Esophagus squamous epithelium (tissue), 5 donors: ENCODE data around the gene CYB5R4. TPM values are rescaled to one million over a fixed set of nuclear protein-coding genes. Genes with fewer than 3 reads are reported as not detected.
"Not testable (repeated sequence)": the region's sequence is repeated elsewhere in the genome, so short reads cannot be mapped to it uniquely, and the experiment has no call there.

Experiments
- DNase-seq: peaks from one replicate; lab custom pipeline; 2025; lab: John Stamatoyannopoulos, UW
- H3K27ac ChIP-seq, 4 donors: fragments of 200-600 bp; sonication (generic); one replicate each; pipeline ENCODE4 v1.5.1; 2016 to 2019; ENCODE audit warnings: mild to moderate bottlenecking in 1 of 4
- H3K27me3 ChIP-seq, 4 donors: fragments of 200-600 bp; sonication (generic); 1 replicate in 3 of 4; 2 replicates in 1 of 4; pipeline versions ENCODE4 v1.5.1 to v1.6.0; 2017 to 2021; ENCODE audit warnings: antibody characterized with exemption in 1 of 4
- H3K36me3 ChIP-seq, 3 donors: fragments of 200-600 bp; sonication (generic); one replicate each; pipeline ENCODE4 v1.5.1; 2016 to 2019
- H3K4me1 ChIP-seq, 3 donors: fragments of 200-600 bp; sonication (generic); one replicate each; pipeline ENCODE4 v1.5.1; 2017 to 2019
- H3K4me3 ChIP-seq, 4 donors: fragments of 200-600 bp; sonication (generic); 1 replicate in 3 of 4; 2 replicates in 1 of 4; pipeline ENCODE4 v1.5.1; 2016 to 2019; ENCODE audit warnings: mild to moderate bottlenecking in 2 of 4, moderate library complexity in 1 of 4
- H3K9me3 ChIP-seq, 3 donors: fragments of 200-600 bp; sonication (generic); one replicate each; pipeline ENCODE4 v1.5.1; 2016 to 2019
- POLR2A ChIP-seq, 4 donors: fragments of 450-650 bp; IDR thresholded peaks; one replicate each; pipeline ENCODE4 v1.6.1; 2017; ENCODE audit warnings: antibody characterized with exemption in 4 of 4, mild to moderate bottlenecking in 4 of 4, moderate library complexity in 3 of 4
- WGBS, 2 donors: methylation state at CpG; one replicate each; pipeline ENCODE4 v1.1.5; 2018; 5-methylcytosine and 5-hydroxymethylcytosine counted together
- intact Hi-C: fragments of 100-400 bp; cut with DNase I; formaldehyde crosslinking; loops from one replicate; pipeline ENCODE4 v1.15.0; 2022
- total RNA-seq, 4 donors: library from RNA; depleted of rRNA; stranded (reverse); fragments of >200 nt; gene quantifications; one replicate each; pipeline ENCODE4 v1.1.0, GENCODE V29; 2016
- TF ChIP-seq, protein P1 (sequence below), 6 experiments: fragments of 450-650 bp in 4 of 6; fragments of 200-600 bp in 2 of 6; sonication (generic) in 2 of 6; IDR thresholded peaks; one replicate each; pipeline ENCODE4 v1.5.1; 2016 to 2019; ENCODE audit warnings: antibody characterized with exemption in 6 of 6, mild to moderate bottlenecking in 4 of 6, moderate library complexity in 4 of 6
- donor health status: DM: yes; HTN: yes; CAD: no.

Gene CYB5R4
- total RNA-seq, 4 donors from 2014 or later: 9.2 to 32.7 (median 14.2) TPM

- H3K27me3 ChIP-seq: no peaks in the 10 kb centered on the region
- TF ChIP-seq, protein P1, sequence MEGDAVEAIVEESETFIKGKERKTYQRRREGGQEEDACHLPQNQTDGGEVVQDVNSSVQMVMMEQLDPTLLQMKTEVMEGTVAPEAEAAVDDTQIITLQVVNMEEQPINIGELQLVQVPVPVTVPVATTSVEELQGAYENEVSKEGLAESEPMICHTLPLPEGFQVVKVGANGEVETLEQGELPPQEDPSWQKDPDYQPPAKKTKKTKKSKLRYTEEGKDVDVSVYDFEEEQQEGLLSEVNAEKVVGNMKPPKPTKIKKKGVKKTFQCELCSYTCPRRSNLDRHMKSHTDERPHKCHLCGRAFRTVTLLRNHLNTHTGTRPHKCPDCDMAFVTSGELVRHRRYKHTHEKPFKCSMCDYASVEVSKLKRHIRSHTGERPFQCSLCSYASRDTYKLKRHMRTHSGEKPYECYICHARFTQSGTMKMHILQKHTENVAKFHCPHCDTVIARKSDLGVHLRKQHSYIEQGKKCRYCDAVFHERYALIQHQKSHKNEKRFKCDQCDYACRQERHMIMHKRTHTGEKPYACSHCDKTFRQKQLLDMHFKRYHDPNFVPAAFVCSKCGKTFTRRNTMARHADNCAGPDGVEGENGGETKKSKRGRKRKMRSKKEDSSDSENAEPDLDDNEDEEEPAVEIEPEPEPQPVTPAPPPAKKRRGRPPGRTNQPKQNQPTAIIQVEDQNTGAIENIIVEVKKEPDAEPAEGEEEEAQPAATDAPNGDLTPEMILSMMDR (IDR thresholded peaks at IDR 0.05): no peak
- no peak for TF ChIP-seq POLR2A (IDR thresholded peaks at IDR 0.05)
- DNase-seq: no peak
- intact Hi-C loops: no loop called here
- H3K9me3 ChIP-seq: no peaks in the 10 kb centered on the region
- peaks cover 0 to 70% (median 0%) of the 10 kb centered on the region in 3 donors for H3K36me3 ChIP-seq
- no peak overlapping the region for H3K27ac ChIP-seq
- no peak overlapping the region for H3K4me3 ChIP-seq
- WGBS, 2 donors: 33 to 65% methylated on average over 1 of the region's 1 CpG
- no peaks in the 10 kb centered on the region for H3K4me1 ChIP-seq
These were observed 68.8 kb downstream of the CYB5R4 start for GRCh38 chr6:83928286-83928685.

DNA sequence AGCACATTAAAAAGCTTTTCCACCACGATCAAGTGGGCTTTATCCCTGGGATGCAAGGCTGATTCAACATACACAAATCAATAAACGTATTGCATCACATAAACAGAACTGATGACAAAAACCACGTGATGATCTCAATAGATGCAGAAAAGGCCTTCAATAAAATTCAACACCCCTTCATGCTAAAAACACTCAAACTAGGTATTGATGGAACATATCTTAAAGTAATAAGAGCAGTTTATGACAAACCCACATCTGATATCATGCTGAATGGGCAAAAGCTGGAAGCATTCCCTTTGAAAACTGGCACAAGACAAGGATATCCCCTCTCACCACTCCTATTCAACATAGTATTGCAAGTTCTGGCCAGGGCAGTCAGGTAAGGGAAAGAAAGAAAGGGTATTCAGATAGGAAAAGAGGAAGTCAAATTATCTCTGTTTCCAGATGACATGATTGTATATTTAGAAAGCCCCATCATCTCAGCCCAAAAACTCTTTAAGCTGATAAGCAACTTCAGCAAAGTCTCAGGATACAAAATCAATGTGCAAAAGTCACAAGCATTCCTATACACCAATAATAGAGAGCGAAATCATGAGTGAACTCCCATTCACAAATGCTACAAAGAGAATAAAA, 86.8 kb downstream of the CYB5R4 start:
- DNase-seq, H3K9me3 ChIP-seq, H3K4me3 ChIP-seq, H3K4me1 ChIP-seq, H3K27ac ChIP-seq, H3K27me3 ChIP-seq, intact Hi-C loops: not testable (repeated sequence)
- WGBS, 2 donors: 92 to 93% methylated on average over 4 of the region's 4 CpGs
- peaks cover 0 to 21% (median 0%) of the 10 kb centered on the region in 3 donors for H3K36me3 ChIP-seq

DNA sequence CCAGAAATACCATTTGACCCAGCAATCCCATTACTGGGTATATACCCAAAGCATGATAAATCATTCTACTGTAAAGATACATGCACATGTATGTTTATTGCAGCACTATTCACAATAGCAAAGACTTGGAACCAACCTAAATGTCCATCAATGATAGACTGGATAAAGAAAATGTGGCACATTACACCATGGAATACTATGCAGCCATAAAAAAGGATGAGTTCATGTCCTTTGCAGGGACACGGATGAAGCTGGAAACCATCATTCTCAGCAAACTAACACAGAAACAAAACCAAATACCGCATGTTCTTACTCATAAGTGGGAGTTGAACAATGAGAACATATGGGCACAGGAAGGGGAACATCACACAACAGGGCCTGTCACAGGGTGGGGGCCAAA, 88.5 kb downstream of the CYB5R4 start:
- H3K27ac ChIP-seq, intact Hi-C loops, H3K9me3 ChIP-seq, DNase-seq, H3K27me3 ChIP-seq, H3K36me3 ChIP-seq, H3K4me1 ChIP-seq, H3K4me3 ChIP-seq: not testable (repeated sequence)
- 92 to 93% methylated on average over 2 of the region's 2 CpGs for WGBS, 2 donors

DNA sequence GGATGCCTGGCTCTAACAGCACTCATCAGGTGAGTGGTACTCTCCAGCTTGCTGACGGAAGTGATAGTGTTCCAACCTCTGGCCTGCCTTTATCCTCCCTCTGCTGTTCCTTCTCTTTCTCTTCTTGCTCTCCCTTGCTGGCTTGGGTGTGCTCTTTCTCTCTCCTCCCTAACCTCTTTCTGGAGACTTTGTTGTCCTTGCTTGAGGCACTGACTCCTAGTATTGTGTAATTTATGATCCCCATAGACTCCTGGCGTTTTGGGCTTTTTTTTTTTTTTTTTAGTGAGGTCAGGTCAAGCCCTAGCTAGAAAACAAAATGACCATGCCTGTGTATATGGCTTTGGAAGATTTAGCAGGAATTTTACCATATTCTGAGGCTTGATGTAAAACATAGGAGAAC, 89.4 kb downstream of the CYB5R4 start:
- Histone ChIP-seq H3K27ac (no peak overlapping the region), H3K4me1 (no peaks in the 10 kb centered on the region), H3K9me3 (peaks cover 0 to 6% (median 0%) of the 10 kb centered on the region in 3 donors), H3K4me3 (no peak overlapping the region), H3K36me3 (no peaks in the 10 kb centered on the region), H3K27me3 (no peaks in the 10 kb centered on the region)
- TF ChIP-seq POLR2A (IDR thresholded peaks at IDR 0.05): no peak
- TF ChIP-seq, protein P1 (IDR thresholded peaks at IDR 0.05): no peak
- intact Hi-C loops: no loop called here
- DNase-seq: no peak
- WGBS, 2 donors: 53 to 58% methylated on average over 2 of the region's 2 CpGs

- H3K4me3 ChIP-seq, H3K27me3 ChIP-seq, H3K27ac ChIP-seq, DNase-seq, H3K9me3 ChIP-seq, intact Hi-C loops, H3K4me1 ChIP-seq: not testable (repeated sequence)
- H3K36me3 ChIP-seq: peaks cover 0 to 13% (median 0%) of the 10 kb centered on the region in 3 donors
- WGBS, 2 donors: 91 to 100% methylated on average over 2 of the region's 2 CpGs
These were observed 91.9 kb downstream of the CYB5R4 start for GRCh38 chr6:83951423-83951822.

DNA sequence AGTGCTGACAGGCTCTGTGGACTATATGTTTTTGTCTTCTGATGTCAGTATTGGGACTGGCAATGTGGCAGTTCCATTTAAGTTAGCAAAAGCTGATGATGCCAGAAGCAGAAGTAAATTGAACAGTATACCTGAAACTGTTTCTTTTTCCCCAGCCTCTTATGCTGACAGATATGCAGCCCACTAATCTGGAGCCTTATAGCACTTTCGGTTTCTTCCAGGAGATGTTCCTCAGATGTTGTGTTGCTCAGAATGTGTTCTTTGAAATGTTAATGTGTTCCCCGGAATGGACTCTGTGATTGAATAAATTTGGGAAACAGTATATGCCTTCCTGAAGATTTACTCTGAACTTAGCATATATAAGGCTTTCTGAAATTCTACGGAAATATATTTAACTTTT, 93.3 kb downstream of the CYB5R4 start:
- DNase-seq: no peak
- Histone ChIP-seq H3K4me1 (no peaks in the 10 kb centered on the region), H3K27me3 (no peaks in the 10 kb centered on the region), H3K9me3 (no peaks in the 10 kb centered on the region), H3K36me3 (peaks cover 0 to 19% (median 0%) of the 10 kb centered on the region in 3 donors), H3K4me3 (no peak overlapping the region), H3K27ac (no peak overlapping the region)
- intact Hi-C loops: no loop called here
- WGBS, 2 donors: 70 to 77% methylated on average over 3 of the region's 3 CpGs
- TF ChIP-seq, protein P1 (IDR thresholded peaks at IDR 0.05): no peak
- no peak for TF ChIP-seq POLR2A (IDR thresholded peaks at IDR 0.05)
